HG02973 (cell line): ENCODE data around the gene COTL1.
"Not testable (repeated sequence)": the region's sequence is repeated elsewhere in the genome, so short reads cannot be mapped to it uniquely, and the experiment has no call there.

Experiments used
- ATAC-seq: cut with Tn5 transposase; IDR thresholded peaks from one replicate; pipeline ENCODE4 v1.9.1; 2021; ENCODE audit warnings: moderate library complexity; ENCODE audit not compliant: unreplicated experiment

COTL1 gene

DNA sequence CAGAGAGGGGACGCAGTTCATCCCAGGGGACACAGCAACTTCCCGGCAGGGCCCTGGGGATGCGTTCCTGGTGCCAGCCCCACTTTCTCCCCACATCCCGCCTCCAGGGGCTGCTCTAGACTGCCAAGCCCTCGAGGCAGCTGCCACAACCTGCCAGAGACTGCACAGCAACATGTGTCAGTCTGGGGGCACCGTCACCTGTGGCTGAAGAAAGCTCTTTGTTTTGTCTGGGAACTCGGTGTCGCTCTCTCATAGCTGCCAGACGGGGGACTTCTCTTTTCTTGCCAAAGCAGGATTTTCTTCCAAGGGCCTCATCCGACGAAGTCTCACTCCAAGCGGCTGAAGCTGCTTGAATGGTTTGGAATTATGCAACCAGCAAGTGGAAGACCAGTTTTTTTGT lies 43.7 kb downstream of the COTL1 start:
- no peak for ATAC-seq

DNA sequence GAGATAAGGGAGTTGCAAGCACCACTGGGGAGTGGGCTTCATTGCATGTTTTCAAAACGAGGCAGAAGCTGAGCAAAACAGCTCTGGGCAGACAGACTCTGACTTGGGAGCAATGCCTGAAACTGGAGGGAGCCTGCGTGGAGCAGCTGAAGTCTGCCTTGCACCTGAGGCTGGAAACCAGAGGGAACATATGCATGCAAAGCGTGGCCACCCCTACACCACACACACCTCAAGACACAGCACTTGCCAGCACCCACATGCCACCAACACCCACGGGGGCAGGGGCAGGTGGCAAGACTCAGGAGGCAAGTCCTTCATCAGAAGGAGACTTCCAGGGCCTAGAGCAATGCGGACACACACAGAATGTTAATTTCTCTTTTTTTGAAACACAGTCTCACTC lies 45.8 kb downstream of the COTL1 start:
- ATAC-seq: no peak

DNA sequence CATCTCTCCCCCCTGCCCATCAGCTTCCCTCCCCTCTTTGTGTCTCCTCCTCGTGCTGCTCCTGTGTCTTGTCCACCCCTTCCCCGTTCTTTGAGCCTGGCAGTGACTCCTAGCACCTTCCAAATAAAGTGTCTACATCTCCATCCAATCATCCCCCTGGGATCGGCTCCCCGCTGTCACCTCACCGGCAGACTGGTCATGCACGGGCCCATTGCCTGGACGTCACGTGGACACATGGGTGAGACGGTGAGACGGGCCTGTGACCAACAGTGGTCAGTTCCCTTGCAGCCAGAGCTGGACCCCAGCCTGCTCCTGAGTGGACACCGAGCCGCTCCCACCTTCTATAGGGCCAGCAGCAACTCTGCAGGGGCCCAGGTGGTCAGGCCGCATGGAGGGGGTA lies 46.4 kb downstream of the COTL1 start:
- ATAC-seq: no peak

DNA sequence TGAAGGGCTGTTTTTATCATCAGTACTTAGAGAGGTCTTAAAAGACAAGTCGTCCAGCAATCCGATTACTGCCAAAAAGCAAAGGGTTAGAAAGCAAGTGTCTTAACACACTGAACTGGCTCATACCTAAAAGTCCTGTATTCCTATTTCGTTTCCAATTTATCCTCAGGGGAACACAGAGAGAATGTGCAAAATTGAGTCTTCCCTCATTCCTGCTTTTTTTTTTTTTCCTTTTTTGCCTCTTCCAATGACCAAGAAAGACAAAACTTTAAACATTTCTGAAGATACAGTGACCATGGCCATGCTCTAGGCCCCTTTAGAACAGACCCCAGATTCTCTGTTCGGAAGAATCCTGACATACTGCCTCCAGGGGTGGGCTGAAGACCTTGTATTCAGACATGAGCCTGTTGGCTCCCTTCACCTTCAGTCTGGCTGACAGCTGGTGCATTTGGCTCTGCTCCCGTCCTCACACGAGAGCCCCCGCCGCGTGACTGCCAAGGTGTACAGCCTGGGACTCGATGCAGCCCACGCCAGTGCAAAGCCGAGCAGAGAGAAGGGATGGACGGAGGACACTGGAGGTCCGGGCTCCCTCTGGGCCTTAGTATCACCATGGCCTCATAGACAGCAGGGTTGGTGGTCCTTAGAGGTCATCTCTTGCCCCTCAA lies 47.0 kb downstream of the COTL1 start:
- ATAC-seq: no peak

DNA sequence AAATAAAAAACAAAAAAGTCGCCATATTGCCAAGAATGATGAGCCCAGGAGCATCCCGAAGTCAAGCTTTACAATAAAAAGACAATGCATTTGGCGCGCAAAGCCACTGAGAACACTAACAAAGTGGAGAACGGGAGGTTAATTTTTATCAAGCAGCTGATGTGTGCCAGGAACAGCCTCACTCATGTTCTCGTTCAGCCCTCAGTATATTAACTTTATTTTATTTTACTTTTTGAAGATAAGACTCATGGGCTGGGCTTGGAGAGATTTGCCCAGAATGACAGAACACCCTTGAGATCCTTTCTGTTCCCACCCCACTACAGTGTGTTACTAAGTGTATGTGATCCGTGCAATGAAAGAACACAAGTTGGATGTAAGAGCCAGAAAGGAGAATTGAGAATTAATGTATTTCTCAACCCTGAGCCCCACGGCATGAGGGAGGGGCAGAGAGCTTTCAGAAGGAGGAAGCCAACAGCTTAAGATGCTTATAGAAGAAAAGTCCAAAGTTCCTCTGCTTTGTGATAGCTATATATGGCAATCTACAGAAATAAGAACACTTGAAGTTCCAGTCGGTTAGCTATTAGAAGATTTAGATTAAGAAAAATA lies 48.4 kb downstream of the COTL1 start:
- no peak for ATAC-seq

DNA sequence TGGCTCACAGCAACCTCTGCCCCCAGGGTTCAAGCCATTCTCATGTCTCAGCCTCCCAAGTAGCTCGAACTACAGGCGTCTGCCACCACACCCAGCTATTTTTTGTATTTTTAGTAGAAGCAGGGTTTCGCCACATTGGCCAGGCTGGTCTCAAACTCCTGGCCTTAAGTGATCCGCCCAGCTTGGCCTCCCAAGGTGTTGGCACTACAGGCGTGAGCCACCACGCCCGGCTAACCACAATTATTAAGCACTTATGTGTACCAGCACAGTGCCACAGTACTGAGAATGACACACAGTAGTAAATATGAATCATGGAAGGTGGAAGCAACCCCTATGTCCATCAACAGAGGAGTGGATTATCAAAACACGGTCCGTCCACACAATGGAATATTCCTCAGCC lies 49.8 kb downstream of the COTL1 start:
- ATAC-seq: no peak

DNA sequence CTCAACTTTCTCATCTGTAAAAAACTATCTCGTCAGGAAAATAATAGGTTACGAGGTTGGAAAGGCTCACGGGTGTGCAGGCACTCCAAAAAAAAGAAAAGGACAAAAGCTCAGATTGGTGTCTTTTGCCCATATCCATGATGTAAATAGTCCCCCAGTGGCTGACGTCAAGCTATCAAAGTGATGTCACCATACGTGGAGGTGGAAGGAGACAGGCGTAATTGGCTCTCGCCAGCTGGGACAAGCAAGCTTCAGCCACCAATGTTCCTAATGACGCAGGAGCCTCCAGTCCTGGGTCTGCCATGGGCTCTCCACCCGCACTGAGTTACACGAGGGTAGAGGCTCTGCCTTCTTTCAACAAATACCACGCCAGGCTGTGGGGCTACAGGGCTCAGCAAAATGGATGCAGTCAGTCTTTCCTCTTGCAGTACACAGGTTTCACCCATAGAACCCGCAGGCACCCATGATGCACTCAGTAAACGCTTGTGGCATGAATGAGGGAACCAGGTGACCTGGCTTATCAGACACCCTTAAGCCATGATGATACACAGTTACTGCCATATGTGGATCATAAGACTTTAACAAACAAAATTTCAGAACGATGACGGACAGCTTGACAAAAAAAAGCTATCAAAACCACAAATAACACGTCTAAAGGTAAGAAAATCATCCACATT lies 50.5 kb downstream of the COTL1 start:
- ATAC-seq: no peak

DNA sequence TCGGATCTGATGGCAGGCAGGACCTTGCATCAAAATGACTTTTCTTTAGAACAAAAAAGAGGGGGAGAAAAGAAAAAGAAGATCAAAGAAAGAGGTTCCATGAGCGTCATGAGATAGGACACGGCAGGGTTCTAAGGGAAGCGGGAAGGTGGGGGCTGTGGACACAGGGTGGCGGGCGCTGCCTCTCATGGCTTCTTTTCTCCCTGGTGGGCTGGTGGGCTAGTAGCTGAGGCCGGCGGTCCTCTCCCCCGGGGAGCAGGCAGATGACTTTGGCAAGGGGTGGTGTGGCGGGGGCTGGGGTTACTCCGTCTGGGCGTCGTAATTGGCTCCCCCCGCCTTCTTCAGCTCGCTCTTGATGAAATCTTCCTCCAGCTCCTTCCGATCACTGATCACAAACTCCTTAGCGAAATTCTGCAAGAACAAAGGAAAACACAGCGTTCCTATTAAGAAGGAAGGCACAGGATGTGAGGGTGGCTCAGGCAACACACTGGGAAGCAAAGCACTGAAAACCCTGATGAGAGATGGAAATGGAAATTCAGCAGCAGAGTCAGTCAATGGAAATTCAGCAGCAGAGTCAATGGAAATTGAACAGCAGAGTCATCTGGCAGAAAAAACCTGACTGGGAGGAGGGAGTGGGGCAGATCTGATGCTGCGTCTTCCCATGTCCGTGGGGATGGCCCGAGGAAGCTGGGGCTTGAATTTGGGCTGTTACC lies 51.2 kb downstream of the COTL1 start:
- ATAC-seq: no peak

DNA sequence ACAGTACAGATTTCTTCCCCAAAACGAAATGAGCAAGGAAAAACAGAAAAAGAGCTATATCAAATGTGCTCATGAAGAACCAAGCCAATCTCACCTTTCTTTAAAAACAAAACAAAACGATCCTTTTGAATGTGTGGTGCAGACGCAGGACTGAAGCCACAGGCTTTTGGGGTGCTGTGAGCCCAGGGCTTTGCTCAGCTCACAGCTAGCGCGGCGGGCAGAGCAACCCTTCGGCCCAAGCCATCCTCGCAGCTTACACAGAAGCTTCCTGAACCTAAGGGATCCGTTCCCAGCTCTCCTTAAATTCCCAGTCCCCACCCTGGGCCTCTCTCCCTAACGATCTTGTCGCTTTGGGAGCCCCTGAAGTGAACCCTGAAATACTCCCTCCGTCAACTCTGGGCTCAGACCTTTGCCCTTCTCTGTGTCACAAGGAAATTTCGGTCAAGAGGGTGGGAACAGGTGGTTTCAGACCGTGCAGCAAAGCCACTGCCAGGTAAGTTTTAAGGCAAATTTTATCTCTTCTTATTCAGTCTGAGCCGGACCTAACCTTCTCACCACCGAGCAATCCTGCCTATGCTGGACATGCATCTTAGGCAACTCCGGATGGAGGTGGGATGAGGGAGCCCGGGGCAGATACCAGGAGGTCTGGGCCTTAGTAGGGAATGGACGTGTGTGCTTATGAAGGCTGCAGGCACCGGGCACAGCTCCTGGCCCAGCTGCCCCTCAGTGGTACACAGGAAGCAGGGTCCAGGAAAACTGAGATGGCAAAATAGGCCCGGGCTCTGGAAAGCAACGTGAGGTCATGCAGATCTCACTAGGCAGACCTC lies 52.0 kb downstream of the COTL1 start:
- no peak for ATAC-seq

DNA sequence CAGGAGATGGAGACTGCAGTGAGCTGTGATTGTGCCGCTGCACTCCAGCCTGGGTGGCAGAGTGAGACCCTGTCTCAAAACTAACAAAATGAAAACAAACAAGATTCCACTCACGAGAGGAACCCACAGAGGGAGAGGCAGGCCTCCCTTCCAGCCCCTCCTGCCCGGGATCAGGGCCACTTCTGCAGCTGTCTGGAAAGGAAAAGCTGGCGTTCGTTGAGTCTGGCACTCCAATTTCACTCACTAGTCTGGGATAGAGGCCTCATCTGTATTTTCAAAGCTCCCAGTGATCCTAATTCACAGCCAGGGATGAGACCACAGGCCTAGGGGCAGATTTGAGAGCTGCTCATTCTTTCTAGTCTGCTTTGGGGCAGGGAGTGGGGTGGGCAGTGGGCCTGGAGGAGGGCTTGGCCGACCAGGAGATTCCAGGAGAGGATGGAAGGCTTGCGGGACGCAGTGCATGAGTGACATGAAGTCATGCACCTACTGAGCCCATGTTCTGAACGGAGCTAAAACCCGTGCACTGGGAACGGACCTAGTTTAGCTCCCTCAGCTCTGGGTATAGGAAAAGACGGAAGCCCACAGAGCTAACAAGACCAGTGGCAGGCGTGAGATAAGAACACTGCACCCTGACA lies 54.0 kb downstream of the COTL1 start:
- ATAC-seq: no peak

DNA sequence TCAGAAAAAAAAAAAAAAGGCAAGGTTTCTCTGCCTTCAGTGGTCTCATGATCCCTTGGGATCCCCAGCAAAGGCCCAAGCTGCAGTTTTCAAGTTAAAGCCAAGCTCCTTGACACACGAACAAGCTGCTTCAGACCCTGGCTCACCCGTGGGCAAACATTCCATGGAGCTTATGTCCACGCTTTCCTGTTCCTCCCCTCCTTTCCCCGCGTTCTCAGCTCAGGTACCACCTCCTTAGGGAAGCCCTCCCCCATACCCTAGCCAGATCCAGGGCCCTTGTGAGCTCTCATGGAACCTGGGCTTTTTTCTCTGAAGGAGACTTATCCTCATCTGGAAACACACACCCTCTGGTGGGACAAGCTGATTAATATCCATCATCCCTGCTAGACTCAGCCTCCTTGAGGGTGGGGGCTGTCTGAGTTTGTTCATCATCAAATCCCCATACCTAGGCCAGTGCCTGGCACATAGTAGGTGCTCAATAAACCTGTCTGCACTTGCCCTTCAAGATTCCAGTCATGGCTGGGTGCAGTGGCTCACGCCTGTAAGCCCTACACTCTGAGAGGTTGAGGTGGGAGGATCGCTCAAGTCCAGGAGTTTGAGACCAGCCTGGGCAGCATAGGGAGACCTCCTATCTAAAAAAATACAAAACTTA lies 54.7 kb downstream of the COTL1 start:
- ATAC-seq: no peak

DNA sequence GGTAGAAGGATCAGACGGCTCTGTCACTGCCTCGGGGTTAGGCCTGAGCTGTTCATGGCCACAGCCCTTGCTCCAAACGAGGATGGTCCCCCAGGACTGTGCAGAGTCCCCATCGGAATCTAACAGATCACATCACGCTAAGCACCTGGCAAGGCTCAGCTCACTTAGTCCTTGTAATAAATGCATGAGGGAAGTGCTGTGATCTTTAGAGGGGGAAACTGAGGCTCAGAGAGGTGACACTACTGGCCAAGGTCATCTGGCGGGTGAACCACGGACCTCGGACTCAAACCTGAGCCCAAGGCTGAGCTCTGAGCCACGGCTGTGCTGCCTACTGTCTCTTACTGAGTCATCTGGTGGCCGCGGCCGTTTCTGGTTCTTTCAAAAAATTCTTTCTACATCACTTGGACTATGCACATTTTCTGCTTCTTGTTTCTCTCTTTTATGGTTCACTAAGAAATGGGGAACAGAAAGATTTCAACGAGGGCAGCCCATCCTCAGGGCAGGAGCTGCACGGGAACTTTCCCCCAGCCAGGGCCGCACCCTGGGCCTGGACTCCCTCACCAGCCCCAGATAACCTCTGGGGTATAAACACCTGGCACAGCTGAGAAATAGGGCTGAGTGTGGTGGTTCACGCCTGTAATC lies 55.6 kb downstream of the COTL1 start:
- ATAC-seq: no peak

DNA sequence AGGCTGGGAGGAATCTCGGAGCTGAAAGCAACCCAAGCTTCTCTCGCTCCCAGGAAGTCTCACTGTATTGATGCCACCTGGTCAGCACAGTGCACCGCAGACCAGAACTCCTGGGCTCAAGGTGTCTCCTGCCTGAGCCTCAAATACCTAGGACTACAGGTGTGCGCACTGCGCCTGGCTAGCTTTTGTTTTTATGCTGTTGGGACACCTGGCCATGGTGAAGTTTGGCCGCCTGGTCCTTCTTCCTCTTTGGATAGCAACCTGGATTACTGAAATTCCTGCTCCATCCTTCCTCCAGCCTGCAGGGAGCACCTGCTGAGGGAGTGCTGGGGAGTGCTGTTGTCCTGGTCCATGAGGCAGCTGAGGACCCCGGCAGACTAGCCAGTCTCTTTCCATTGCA lies 56.6 kb downstream of the COTL1 start:
- no peak for ATAC-seq

DNA sequence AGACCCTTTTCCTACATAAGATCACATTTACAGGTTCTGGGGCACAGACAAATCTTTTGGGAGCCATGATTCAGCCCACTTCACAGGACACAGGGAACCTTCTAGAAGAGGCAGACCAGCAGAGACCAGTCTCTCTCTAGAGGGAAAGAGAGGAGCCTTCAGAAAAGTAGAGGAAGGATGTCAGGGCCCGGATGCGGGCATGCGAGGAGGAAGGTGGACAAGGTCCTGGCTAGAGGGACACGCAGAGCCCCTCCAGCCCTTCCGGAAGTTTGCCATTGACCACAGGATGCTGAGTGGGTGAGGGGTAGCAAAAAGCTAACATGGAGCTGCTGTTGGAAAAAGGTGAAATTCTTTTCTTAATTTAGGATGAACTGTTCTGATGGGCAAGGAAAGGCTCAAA lies 57.6 kb downstream of the COTL1 start:
- ATAC-seq: no peak

DNA sequence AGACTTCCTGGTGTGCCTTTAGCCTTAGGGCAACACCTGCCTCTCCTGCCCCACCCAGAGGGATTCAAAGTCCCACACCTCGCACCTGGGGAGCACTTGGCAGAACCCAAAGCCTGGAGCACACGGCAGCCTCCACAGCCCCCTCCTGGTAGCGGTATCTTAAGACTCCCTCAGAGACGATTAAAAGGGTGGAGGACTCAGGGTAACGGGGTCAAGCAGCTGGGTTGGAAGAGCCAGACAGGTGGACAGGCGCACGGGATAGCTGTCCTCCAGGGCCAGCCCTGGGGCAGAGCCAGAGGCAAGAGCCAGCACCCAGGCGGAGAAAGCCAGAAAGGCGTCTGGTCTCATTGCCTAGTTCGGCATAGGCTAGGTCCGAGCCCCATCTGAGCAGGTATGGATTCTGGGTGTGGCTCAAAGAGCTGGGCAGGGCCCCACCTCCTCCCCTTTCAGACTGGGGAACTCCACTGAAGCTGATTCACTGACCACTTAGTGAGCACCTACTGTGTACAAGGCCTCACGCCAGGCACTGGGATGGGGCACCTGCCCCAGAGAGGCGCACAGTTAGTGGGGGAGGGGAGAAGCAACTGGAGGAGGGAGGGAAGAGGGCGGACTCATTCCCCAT lies 58.5 kb downstream of the COTL1 start:
- no peak for ATAC-seq

DNA sequence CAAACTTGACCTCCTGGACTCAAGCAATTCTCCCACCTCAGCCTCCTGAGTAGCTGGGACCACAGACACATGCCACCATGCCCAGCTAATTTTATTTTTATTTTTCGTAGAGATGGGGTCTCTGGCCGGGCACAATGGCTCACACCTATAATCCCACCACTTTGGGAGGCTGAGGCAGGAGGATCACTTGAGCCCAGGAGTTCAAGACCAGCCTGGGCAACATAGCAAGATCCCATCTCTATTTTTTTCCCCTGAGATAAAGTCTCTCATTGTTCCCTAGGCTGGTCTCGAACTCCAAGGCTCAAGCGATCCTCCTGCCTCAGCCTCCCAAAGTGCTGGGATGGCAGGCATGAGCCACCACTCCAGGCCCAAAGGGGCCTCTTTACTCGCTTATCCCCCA lies 59.0 kb downstream of the COTL1 start:
- ATAC-seq: not testable (repeated sequence)

DNA sequence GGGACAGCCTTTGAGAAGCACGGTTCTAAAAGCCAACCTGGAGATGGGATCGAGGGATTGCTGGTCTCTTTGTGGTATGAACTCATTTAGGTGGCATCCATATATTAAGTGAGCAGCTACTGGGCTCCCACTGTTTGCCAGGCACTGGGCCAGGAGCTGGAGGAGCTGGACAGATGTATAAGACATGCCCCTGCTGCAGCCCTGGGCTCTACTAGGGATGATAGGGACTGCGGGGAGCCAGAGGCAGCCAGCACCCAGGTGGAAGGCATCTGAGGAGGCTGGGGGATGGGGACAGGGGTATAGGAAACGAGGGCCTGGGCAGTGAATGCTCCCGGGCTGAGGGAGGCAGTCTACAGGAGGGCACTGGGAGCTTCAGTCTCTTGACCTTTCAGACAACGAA lies 60.4 kb downstream of the COTL1 start:
- no peak for ATAC-seq

DNA sequence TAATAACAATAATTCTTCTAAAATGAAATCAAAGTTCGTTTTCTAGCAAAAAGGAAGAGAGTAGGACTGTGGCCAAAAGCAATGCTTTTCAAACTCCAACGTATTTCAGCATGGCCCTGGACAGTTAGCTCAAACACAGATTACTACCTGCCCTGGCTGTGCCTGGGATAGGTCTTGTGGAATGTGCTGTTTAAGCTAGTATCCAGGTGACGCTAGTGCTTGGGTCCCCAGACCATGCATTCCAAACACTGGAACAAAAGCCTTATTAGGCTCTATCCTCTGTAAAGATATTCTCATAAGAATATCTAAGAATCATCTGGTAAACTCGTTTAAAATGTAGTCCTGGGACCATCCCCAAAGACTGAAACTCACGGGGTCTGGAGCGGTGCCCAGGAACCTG lies 60.8 kb downstream of the COTL1 start:
- ATAC-seq: no peak
